Upper lobe of right lung (tissue), 1 donor: ENCODE results near the gene SLC45A1. TPM values are rescaled to one million over a fixed set of nuclear protein-coding genes. Genes with fewer than 3 reads are reported as not detected.

Experiments used
- ATAC-seq: fragments of 200-7000 bp; cut with Tn5 transposase; one replicate; pipeline ENCODE4 v1.9.1; 2020; ENCODE audit warnings: mild to moderate bottlenecking, moderate library complexity
- DNase-seq: peaks from one replicate; pipeline ENCODE4 v3.0.0-alpha.2; 2020
- H3K27ac ChIP-seq: fragments of 200-600 bp; one replicate; pipeline ENCODE4 v1.8.0; 2022
- H3K27me3 ChIP-seq: fragments of 200-600 bp; one replicate; pipeline ENCODE4 v1.8.0; 2022; ENCODE audit warnings: mild to moderate bottlenecking
- H3K36me3 ChIP-seq: fragments of 200-600 bp; one replicate; pipeline ENCODE4 v1.8.0; 2022
- H3K4me1 ChIP-seq: fragments of 200-600 bp; one replicate; pipeline ENCODE4 v1.8.0; 2022
- H3K4me3 ChIP-seq: fragments of 200-600 bp; one replicate; pipeline ENCODE4 v1.8.0; 2022; ENCODE audit warnings: mild to moderate bottlenecking
- H3K9me3 ChIP-seq: fragments of 200-600 bp; one replicate; pipeline ENCODE4 v1.8.0; 2022
- CTCF ChIP-seq: fragments of 200-600 bp; IDR thresholded peaks from one replicate; pipeline ENCODE4 v1.8.0; 2022; ENCODE audit warnings: antibody characterized with exemption
- intact Hi-C: fragments of 100-400 bp; cut with DNase I; formaldehyde crosslinking; loops from one replicate; pipeline ENCODE4 v1.11.0; 2022
- total RNA-seq: library from RNA; stranded (reverse); fragmentation: NEBNext Ultra II Directional; extraction: Animal tissue kit (Norgen Biotek cat#: 25700); gene quantifications from one replicate; pipeline ENCODE4 v1.2.1, GENCODE V29; 2021
- donor health status: DM: no; HTN: yes; CAD: no; lungs with severe emphysema.

The SLC45A1 gene
- total RNA-seq, 1 donor from 2014 or later: 1.9 TPM

- Histone ChIP-seq H3K27me3 (no peaks in the 10 kb centered on the region), H3K4me3 (no peak overlapping the region), H3K27ac (no peak overlapping the region), H3K9me3 (no peaks in the 10 kb centered on the region), H3K4me1 (peaks cover 14% of the 10 kb centered on the region), H3K36me3 (peaks cover 96% of the 10 kb centered on the region)
- no peak for TF ChIP-seq CTCF
- intact Hi-C loops: no loop called here
- no peak for DNase-seq
- no peak for ATAC-seq
Measured at GRCh38 chr1:8360493-8361197, 42.7 kb downstream of the SLC45A1 start.

DNA sequence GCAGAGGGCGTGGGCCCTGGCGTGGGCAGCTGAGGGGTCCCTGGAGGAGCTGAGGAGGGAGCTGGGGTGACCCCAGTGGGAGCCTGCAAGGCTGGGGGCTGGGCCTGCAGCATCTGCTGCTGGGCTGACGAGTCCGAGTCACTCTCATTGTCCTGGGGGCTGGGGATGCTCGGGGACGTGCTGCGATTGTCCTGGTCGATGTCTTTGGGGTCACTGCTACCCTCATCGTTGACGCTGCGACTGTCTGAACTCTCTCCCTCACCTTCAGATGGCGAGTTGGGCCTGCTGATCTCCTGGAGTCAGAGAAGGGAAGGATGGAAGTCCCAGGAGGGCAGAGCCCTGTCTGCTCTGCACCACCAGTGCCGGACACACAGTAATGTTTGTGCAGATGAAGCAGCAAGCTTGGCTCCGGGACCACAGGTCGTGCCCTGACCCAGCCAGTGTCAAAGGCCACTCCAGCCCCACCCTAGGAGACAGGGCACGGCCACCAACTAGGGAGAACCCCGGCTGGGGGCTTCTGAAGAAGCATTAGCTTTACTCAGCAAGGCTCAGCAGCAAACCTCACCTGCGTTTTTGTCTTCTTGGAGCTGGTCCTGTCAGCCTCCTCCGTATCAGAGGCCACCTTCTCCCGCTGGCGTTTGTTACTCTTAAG is 43.4 kb downstream of the SLC45A1 start:
- Histone ChIP-seq H3K9me3 (no peaks in the 10 kb centered on the region), H3K4me3 (no peak overlapping the region), H3K36me3 (peaks cover 96% of the 10 kb centered on the region), H3K4me1 (peaks cover 14% of the 10 kb centered on the region), H3K27me3 (no peaks in the 10 kb centered on the region), H3K27ac (no peak overlapping the region)
- TF ChIP-seq CTCF: no peak
- no peak for DNase-seq
- intact Hi-C loops: no loop called here
- no peak for ATAC-seq

GRCh38 chr1:8362701-8363101 is 44.8 kb downstream of the SLC45A1 start:
- Histone ChIP-seq H3K4me3 (no peak overlapping the region), H3K27ac (no peak overlapping the region), H3K36me3 (peaks cover 87% of the 10 kb centered on the region), H3K4me1 (peaks cover 20% of the 10 kb centered on the region), H3K27me3 (no peaks in the 10 kb centered on the region), H3K9me3 (no peaks in the 10 kb centered on the region)
- no peak for DNase-seq
- TF ChIP-seq CTCF: no peak
- ATAC-seq: no peak
- intact Hi-C loops: no loop called here

DNA sequence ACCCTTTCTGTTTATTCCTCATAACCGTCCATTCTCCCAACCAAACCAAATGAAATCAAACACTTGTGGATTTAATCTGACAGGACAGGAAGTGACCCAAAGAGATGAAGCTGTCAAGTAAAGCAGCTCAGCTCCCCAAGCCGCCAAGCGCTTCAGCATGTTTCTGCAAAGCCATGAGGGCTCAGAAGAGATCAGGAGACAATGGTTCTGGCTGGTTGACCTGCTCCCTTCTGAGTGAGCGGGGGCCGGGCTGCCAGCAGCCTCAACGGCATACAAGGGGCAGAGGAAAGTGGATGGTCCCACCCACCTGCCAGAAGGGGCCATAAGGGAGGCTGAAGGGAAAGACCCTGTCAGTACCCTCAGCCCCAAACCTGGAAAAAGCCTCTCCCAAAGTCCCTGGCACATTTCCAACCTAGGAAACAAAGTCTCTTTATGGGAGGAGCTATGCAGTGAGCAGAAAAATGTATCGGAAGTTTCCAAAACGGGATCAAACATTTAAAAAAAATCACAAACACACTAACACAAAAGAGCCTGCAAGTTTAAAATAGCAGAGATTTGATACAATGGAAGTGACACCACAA is 45.4 kb downstream of the SLC45A1 start:
- no peaks in the 10 kb centered on the region for H3K27me3 ChIP-seq
- peak overlapping the region; percentile 44 for H3K27ac ChIP-seq
- no peak for DNase-seq
- no peaks in the 10 kb centered on the region for H3K9me3 ChIP-seq
- H3K36me3 ChIP-seq: peaks cover 81% of the 10 kb centered on the region
- no peak overlapping the region for H3K4me3 ChIP-seq
- intact Hi-C loops: no loop called here
- ATAC-seq: no peak
- no peak for TF ChIP-seq CTCF
- peaks cover 26% of the 10 kb centered on the region for H3K4me1 ChIP-seq

GRCh38 chr1:8363767-8364301 is 45.9 kb downstream of the SLC45A1 start:
- ATAC-seq: no peak
- no peaks in the 10 kb centered on the region for H3K27me3 ChIP-seq
- H3K9me3 ChIP-seq: no peaks in the 10 kb centered on the region
- H3K27ac ChIP-seq: peak overlapping the region; percentile 44
- intact Hi-C loops: no loop called here
- H3K4me3 ChIP-seq: no peak overlapping the region
- DNase-seq: no peak
- peaks cover 75% of the 10 kb centered on the region for H3K36me3 ChIP-seq
- TF ChIP-seq CTCF: no peak
- peaks cover 28% of the 10 kb centered on the region for H3K4me1 ChIP-seq
